H1 (cell line): Measurements from ENCODE around the gene PRADC1. TPM values are rescaled to one million over a fixed set of nuclear protein-coding genes. Genes with fewer than 3 reads are reported as not detected.

ENCODE experiments used
- CHD7 ChIP-seq: fragments of 300-600 bp; sonication (generic); IDR thresholded peaks from 2 replicates; pipeline ENCODE4 v1.7.1; 2012; ENCODE audit warnings: low read length, moderate library complexity, mild to moderate bottlenecking, inconsistent platforms; ENCODE audit not compliant: insufficient replicate concordance
- EP300 ChIP-seq, 2 experiments: IDR thresholded peaks; 1 replicate in 1 of 2; 2 replicates in 1 of 2; pipeline ENCODE4 v1.6.1; 2011 to 2012; ENCODE audit warnings: low read depth in 2 of 2, low read length in 2 of 2, mild to moderate bottlenecking in 2 of 2, borderline replicate concordance in 1 of 2, inconsistent platforms in 1 of 2, moderate library complexity in 1 of 2
- FOSL1 ChIP-seq: IDR thresholded peaks from 2 replicates; pipeline ENCODE4 v1.6.1; 2011; ENCODE audit warnings: mild to moderate bottlenecking, low read depth, low read length, moderate library complexity; ENCODE audit not compliant: insufficient read depth
- GABPA ChIP-seq: IDR thresholded peaks from 2 replicates; pipeline ENCODE4 v1.6.1; 2011; ENCODE audit warnings: mild to moderate bottlenecking, low read length, moderate library complexity, borderline replicate concordance; ENCODE audit not compliant: insufficient read depth
- RBBP5 ChIP-seq: IDR thresholded peaks from 2 replicates; pipeline ENCODE4 v1.7.1; 2012; ENCODE audit warnings: low read depth, mild to moderate bottlenecking, inconsistent platforms, low read length, moderate library complexity, borderline replicate concordance
- polyA plus RNA-seq, 7 experiments: library from polyadenylated mRNA; depleted of rRNA in 3 of 7; stranded (reverse) in 5 of 7; unstranded in 2 of 7; fragments of >200 nt in 5 of 7; fragments of 200-250 nt in 2 of 7; gene quantifications; 1 replicate in 5 of 7; 2 replicates in 1 of 7; 4 replicates in 1 of 7; pipeline versions ENCODE4 v1.2.1 to v1.2.3, GENCODE V29; 2011 to 2013; ENCODE audit warnings: missing spikeins in 2 of 7, mixed read lengths in 2 of 7
- total RNA-seq: library from RNA; stranded (reverse); fragmentation: NEBNext Ultra II Directional; extraction: Animal tissue kit (Norgen Biotek cat#: 25700); gene quantifications from 2 replicates; pipeline ENCODE4 v1.2.1, GENCODE V29; 2021

The PRADC1 gene
- total and polyA plus RNA-seq, 2 of the 8 experiments (the other 6 are each of a cell fraction or from before 2014, with no cell fraction given): 8.9 to 13.1 TPM

GRCh38 chr2:73259704-73260337, 26.8 kb upstream of the PRADC1 start (continued):
- TF ChIP-seq CHD7 (no peak), FOSL1 (no peak), EP300 (IDR thresholded peaks at IDR 0.05; ENCODE audit: borderline replicate concordance in 1 of 2, low read depth in 2 of 2, low read length in 2 of 2) (no peak), RBBP5 (no peak), GABPA (no peak)
